CD4-positive, alpha-beta T cell treated with Interleukin-21 for 1 hour (primary cell): ENCODE data around the gene CAPZB.
A peak's percentile ranks its signal among the peaks of the same experiment; 100 is the strongest.
"Not testable (repeated sequence)": the region's sequence is repeated elsewhere in the genome, so short reads cannot be mapped to it uniquely, and the experiment has no call there.

Source experiments
- DNase-seq: peaks from one replicate; pipeline ENCODE4 v3.0.0-alpha.2; 2020

The CAPZB gene

DNA sequence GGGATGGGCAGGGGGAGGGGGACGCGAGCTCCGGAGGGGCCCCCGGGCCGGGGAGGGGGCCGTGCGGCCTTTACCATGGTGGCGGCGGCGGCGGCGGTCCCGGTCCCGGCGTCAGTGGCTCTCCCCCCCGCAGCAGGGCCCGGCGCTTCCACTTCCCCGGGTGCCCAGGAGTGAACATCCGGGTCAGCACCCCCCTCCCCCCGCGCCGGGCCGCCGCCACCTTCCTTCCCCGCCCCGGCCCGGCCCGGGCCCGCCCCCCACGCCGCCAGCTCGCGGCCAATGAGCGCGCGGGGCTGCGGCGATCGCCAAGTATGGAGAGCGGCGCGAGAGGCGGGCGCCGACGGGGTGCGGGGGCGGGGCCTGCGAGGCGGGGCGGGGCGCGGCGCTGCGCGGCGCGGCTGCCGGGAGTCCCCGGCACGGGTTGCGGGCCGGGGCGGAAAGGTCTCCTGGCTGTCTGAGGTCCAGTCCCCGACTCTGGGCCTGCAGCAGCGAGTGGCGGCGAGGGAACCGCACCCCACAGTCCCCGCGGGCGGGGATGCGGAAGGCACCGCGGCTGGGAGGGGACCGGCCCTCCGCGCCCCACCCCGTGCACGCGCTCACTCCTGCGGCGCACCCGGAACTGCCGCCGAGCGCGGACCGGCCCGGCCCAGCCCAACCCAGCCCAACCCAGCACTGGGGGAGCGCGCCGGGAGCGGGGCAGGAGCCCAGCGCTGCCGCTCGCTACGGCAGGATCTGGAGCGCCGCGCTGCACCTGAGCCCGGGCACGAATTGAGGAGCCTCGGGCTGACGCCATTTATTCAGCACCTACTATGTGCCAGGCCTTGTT, at the start of gene CAPZB:
TSS of gene CAPZB (minus strand) at position 178 of the 826 bp plus-strand sequence. CDS start at position 77, 101 bp downstream.
- DNase-seq = peak; percentile 94

GRCh38 chr1:19534281-19534680, 48.9 kb upstream of the CAPZB start:
- no peak for DNase-seq

DNA sequence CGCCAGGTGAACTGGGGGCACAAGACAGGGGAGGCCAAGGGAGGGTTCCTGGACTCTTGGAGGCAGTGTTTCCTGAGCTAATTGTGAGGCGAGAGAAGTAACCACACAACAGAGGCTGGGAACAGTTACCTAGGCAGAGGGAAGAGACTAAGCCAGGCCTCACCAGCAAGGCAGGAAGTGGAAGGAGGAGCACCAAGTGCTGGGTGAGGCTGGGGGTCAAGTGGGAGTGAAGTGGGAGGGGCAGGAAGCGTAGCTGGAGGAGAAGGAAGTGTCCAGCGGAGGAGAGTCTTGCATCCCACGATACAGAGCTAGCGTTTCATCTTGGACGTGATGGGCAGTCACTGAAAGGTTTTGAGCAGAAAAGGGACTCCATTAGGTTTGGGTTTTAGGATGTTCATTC, 48.3 kb upstream of the CAPZB start:
- DNase-seq = no peak

DNA sequence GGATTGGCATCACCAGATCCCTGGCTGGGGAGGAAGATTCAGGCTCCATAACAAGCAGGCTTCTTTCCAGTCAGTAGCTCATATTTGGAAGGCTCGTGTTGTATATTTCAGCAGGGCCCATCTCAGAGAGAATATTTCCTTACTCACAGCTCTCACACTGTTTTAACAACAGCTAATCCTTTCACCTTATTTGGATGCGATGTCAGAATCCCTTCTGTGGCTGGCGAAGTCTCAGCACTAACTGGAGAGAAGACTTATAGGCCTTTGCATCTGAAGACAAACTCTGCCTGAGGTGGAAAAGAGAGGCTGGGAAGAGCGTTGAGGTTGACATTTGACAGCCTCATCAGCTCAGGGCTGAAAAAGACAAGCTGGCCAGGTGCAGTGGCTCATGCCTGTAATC, 47.2 kb upstream of the CAPZB start:
- no peak for DNase-seq

- no peak for DNase-seq
These were observed 44.3 kb upstream of the CAPZB start for GRCh38 chr1:19529664-19530063.

DNA sequence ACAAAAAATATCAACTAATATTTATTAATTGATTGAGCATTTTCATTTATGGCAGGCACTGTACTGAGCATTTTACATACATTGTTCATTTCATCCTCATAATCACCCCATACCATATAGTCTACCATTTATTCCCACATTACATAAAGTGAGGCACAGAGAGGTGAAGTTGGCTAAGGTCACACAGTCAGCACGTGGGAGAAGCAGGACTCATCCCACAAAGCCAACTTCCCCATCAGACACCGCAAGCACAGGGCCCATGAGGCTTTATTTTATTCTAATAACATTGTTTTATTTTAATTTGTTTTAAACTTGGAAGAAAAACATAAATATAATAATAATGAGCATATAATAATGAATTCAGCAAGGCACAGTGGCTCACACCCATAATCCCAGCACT, 43.1 kb upstream of the CAPZB start:
- DNase-seq = no peak

- DNase-seq = no peak
These were observed 40.5 kb upstream of the CAPZB start for GRCh38 chr1:19525607-19526545.

- DNase-seq = no peak
These were observed 39.5 kb upstream of the CAPZB start for GRCh38 chr1:19524791-19525190.

GRCh38 chr1:19522570-19522969, 37.2 kb upstream of the CAPZB start:
- DNase-seq = not testable (repeated sequence)

- no peak for DNase-seq
These were observed 36.1 kb upstream of the CAPZB start for GRCh38 chr1:19521411-19521810.

DNA sequence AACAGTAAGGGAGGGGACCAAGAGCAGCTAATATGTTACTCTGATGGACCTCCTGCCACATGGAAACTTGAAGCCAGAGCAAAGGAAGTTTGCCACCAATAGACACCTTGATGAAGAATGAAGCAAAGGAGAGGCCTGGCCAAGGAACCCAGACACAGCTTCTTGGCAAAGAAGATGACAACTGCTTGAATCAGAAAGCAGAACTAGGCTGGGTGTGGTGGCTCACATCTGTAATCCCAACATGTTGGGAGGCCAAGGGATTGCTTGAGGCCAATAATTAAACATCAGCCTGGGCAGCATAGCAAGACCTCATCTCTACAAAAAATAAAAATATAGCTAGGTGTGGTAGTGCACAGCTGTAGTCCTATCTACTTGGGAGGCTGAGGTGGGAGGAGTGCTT, 31.7 kb upstream of the CAPZB start:
- DNase-seq = no peak

DNA sequence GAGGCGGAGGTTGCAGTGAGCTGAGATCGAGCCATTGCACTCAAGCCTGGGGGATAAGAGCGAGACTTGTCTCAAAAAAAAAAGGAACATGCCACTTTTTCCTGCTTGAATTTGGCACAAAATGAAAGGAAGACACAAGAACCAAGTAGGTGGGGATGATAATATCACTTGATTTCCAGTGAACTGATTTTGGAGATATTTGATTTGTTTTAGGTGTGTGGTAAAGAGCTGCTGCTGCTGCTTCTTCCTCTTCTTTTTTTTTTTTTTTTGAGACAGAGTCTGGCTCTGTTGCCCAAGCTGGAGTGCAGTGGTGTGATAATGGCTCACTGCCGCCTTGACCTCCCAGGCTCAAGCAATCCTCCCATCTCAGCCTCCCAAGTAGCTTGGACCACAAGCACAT, 29.9 kb upstream of the CAPZB start:
- DNase-seq = no peak

DNA sequence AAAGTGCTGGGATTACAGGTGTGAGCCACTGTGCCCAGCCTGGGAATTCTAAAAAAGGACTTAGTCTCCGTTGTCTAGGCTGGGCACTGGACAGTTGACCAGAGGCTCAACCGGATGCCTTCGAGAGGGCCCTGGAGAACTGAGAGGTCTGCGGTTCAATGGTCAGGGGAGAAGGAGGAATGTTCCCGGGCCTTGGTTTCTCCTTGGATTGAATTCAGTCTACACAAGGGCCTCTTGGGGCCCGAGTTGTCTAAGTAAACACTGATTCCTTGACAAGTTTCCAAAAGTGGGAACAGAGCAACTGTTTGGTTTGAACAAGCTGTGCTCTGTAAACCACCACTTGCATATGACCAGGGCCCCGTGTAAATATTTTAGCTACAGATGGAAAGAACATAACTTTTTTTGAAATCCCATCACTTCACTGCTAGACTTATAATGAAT, 29.1 kb upstream of the CAPZB start:
- no peak for DNase-seq

GRCh38 chr1:19512545-19512944, 27.2 kb upstream of the CAPZB start:
- DNase-seq = no peak

DNA sequence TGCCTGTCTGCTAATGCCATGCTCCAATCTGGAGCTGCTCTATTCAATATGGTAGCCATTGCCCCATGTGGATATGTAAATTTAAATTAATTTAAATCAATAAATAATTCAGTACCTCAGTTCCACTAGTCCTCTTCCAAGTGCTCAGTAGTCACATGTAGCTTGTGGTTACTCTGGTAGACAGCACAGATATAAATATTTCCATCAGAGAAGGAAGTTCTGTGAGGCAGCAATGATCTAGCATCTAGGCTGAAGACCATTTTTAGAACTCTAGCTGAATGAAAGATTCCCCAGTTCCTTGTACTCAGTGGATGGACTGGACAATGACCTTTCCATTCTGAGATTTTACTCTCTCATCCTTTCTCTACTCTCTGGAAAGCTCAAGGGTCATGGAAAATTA, 25.8 kb upstream of the CAPZB start:
- no peak for DNase-seq

- DNase-seq = not testable (repeated sequence)
These were observed 24.3 kb upstream of the CAPZB start for GRCh38 chr1:19509647-19510046.

DNA sequence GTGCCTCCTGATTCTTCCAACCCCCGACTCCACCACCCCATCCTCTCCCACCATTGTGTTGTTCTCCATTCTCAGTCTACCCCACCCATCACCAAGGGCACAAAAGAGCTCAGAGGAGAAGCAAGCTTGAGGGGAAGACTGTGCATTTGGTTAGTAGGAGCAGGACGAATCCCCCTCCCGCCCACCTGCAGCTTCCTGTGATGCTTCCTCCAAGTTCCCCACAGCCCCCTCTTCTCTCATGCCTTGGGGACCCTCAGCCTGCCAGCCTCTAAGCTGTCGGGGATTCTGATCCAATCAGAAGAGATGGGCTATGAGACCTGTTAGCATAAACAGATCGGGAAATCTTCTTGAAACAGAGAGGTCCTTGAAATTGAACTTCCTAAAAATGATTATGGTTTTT, 22.2 kb upstream of the CAPZB start:
- no peak for DNase-seq

DNA sequence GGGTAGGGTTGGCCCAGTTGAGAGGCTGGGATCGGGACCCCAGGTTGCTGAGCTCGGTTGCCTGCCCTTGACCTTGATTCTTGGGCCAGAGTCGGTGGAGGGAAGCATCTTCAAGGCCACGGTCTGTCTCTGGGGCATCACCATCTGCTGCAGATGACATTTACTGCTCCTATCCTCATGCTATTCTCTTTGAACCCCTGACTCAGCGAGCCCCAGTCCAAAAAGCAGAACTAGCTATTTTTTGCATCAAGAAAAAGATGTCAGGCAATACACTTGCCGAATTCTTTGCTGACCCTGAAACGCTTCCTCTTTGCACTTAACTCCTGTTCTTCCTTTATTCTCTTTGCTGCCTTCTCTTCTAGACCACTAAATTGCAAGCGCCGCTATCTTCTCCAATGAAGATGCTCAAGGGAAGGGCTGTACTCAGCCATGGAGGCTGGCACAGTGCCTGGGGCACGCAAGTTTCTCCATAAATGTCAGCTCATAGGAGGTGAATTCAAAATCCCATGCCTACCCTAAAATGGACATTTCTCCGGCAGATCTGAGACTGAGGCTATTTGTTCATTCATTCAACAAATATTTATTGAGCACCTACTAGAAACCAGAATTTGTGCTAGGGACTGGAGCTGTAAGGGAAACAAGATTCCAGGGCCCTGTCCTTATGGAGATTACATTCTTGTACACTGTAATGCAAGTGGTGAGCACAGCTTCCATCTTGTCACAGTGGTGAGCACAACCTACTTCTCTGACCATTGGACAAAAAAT, 20.5 kb upstream of the CAPZB start:
- peak; percentile 18 for DNase-seq

DNA sequence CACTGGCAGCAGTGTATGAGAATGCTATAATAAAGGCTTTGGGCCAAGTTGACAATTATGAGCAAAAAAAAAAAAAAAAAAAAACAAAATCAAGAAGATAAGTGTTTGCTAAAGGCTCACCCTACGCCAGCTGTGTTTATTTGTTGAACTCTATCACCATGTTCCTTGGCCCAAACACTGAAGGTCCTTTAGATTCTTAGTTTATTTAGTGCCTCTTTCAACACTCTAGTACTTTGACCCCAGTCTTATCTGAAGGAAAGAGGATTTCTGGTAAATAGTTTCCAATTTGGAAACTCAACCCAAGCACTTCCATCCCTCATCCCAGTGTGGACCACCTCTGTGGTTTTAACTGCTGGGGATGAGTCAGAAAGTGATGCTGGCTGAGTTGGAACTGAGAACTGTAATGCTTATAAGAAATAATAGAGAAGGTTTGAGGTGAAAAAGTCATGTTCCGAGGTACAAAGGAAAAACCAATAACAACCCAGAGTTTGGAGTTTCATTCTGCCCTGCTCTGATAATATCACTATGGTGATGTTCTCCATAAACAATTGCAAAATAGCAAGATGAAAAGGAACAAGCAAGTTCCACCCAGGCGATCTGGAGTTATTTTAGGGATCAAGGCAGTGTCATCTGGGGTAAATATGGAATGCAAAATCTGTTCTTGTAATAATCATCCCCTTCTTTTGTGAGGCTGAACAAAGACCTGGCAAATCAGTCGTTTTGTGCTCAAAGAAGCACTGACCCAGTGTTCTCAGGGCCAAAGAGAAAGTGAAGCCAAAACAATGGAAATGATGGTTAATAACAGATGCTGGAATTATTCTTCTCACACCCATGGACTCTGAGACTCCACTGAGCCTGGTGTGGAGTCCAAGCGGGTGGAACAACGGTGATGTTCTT, 19.7 kb upstream of the CAPZB start:
- DNase-seq = no peak

DNA sequence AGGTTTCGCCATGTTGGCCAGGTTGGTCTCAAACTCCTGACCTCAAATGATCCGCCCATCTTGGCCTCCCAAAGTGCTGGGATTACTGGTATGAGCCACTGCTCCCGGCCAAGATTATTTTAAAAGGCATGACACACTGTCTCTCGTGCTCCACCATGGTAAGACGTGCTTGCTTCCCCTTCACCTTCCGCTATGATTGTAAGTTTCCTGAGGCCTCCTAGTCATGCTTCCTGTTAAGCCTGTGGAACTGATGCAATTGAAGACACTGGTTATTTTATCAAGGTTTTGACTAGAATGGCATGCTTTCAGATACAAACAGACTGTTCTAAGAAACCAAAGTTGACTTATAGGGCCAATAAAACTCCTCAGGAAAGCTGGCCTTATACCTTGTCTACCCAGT, 16.9 kb upstream of the CAPZB start:
- not testable (repeated sequence) for DNase-seq

DNA sequence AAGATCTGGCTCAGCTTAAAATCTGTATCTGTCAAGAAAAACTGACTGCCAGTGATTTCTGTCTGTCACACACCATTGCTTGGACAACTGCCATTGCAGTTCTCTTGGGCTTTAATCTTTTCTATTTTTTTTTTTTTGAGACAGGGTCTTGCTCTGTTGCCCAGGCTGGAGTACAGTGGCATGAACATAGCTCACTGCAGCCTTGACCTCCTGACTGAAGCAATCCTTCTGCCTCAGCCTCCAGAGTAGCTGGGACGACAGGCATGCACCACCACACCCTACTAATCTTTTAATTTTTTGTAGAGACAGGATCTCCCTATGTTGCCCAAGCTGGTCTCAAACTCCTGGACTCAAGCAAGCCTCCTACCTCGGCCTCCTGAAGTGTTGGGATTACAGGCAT, 14.5 kb upstream of the CAPZB start:
- not testable (repeated sequence) for DNase-seq

GRCh38 chr1:19497443-19497842, 12.1 kb upstream of the CAPZB start:
- not testable (repeated sequence) for DNase-seq
